HG03095 (cell line): ENCODE measurements around the gene RAPGEF5.
"Not testable (repeated sequence)": the region's sequence is repeated elsewhere in the genome, so short reads cannot be mapped to it uniquely, and the experiment has no call there.

Experiments used
- ATAC-seq: cut with Tn5 transposase; IDR thresholded peaks from one replicate; pipeline ENCODE4 v1.9.1; 2021; ENCODE audit warnings: moderate library complexity; ENCODE audit not compliant: unreplicated experiment

Gene RAPGEF5

DNA sequence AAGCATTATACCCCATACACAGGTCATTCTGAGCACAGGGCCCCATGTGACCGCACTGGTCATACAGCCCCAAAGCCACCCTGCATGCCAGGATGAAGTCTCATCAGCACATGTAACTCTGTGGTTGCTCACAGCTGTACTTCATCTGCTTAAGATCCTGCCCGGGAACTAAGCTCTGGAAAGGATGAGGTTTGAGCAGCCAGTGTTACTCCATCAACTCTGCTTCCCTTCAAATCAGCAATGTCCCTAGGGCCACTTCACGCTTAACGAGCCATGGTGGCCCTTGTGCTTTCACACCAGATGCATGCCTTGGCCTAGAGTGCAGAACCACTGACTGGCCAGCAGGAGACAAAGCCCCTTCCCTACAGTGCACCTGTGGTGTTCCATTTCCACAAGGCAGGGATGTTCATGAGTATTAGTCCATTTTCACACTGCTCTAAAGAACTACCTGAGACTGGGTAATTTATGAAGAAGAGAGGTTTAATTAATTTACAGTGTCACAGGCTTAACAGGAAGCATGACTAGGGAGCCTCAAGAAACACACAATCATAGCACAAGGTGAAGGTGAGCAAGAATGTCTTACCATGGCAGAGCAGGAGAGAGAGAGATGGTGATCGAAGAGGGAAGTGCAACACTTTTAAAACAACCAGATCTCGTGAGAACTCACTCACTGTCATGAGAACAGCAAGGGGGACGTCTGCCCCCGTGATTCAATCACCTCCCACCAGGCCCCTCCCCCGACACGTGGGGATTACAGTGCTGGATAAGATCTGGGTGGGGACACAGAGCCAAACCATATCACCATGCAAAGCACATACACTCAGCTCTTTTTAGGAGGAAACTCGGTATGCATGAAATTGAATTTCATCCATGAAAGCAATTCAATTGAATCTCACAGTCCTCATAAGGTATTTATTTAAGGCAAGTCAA lies 262.3 kb downstream of the RAPGEF5 start:
- ATAC-seq, result no peak

DNA sequence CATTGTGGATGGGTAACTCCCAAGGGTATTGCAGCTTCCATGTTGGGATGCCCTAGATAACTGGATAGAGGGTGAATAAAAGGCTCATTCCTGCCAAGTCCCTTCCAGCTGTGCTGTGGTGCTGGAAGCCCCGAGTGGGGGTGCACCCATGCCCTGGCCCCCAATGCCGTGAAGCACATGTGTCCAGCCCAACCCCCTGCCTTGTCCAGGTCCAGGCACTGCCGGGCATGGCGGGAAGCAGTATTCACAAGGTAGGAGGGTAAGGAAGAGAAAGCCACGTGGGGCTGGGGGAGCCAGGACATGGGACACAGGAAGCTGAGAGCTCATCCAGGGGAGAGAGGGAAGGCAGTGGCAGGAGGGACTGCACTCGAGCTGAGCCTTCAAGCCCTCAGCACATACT lies 263.0 kb downstream of the RAPGEF5 start:
- no peak for ATAC-seq

DNA sequence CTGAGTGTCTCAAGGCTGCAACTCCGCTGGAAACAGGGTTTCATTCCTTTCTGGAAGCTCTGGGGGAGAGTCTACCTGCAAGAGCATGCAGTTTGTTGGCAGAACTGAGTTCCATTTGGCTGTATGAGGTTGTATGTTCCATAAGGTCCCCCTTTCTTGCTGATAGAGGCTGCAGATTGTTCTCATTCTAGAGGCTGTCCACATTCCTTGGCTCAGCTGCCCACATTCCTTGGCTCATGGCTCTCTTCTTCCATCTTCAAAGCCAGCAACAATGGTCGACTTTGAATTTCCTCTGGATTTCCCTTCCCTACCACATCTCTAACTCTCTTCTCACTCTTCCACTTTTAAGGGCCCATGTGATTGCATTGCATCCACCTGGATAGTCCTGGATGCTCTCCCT lies 264.0 kb downstream of the RAPGEF5 start:
- no peak for ATAC-seq

DNA sequence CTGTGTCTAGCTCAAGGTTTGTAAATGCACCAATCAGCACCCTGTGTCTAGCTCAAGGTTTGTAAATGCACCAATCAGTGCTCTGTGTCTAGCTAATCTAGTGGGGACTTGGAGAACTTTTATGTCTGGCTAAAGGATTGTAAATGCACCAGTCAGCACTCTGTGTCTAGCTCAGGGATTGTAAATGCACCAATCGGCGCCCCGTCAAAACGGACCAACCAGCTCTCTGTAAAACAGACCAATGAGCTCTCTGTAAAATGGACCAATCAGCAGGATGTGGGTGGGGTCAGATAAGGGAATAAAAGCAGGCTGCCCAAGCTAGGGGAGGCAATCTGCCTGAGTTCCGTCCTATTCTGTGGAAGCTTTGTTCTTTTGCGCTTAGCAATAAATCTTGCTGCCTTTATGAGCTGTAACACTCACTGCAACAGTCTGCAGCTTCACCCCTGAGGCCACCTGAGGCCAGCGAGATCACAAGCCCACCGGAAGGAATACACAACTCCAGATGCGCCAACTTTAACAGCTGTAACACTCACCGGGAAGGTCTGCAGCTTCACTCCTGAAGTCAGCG lies 265.9 kb downstream of the RAPGEF5 start:
- ATAC-seq, result not testable (repeated sequence)

DNA sequence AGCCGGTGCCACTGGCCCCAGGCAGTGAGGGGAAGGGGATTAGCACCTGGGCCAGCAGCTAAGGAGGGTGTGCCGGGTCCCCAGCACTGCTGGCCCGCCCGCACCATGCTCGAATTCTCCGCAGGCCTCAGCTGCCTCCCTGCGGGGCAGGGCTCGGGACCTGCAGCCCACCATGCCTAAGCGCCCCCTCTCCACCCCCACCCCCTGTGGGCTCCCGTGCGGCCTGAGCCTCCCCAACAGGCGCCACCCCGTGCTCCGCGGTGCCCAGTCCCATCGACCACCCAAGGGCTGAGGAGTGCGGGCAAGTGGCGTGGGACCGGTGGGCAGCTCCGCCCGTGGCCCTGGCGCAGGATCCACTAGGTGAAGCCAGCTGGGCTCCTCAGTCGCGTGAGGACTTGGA lies 266.4 kb downstream of the RAPGEF5 start:
- ATAC-seq, result no peak

DNA sequence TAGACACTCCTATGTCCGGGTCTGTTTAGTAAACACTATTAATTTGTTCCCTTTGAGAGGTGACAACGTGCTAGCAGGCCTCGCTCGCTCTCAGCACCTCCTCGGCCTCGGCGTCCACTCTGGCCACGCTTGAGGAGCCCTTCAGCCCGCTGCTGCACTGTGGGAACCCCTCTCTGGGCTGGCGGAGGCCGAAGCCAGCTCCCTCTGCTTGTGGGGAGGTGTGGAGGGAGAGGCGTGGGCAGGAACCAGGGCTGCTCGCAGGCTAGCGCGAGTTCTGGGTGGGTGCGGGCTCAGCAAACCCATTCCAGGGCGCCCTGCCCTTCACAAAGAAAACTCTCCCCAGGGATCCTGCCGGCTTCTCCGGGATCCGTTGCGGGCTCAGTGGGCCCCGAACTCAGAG lies 266.8 kb downstream of the RAPGEF5 start:
- no peak for ATAC-seq

DNA sequence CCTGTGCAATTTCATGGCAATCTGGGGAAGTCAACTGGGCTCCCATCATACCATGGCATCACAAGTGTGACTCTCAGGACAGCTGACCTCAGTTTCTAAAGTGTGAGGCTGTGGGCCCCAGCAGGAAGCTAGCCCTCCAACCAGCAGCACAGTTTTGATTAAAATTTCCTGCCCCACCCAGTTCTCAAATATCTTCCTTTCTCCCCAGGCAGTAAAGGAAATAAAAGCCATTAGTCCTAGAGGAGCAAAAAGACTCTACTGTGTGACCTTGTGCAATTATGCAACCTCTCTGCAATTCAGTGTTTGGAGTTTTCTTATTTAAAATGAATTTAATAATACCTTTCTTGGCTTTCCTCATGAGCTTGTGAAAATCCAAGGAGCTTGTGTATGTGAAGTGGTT lies 268.1 kb downstream of the RAPGEF5 start:
- no peak for ATAC-seq

DNA sequence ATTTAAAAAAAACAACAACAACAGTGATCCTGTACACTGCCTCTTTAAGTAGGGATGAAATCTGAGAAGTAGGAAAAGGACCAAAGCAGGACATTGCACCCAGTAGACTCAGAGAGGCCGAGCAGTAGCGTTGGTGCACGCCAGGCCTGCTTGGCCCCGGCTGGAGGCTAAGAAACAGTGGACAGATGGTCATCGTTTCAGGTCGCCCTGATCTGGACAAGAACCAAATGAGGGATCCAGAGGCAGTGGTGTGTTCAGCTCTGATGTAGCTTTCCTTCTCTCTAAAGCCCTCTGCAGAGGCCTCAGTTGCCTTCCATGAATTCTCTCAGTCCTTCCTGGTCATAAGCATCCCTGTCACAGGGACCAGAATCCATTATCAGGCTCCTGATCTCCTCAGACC lies 269.1 kb downstream of the RAPGEF5 start:
- ATAC-seq, result no peak

DNA sequence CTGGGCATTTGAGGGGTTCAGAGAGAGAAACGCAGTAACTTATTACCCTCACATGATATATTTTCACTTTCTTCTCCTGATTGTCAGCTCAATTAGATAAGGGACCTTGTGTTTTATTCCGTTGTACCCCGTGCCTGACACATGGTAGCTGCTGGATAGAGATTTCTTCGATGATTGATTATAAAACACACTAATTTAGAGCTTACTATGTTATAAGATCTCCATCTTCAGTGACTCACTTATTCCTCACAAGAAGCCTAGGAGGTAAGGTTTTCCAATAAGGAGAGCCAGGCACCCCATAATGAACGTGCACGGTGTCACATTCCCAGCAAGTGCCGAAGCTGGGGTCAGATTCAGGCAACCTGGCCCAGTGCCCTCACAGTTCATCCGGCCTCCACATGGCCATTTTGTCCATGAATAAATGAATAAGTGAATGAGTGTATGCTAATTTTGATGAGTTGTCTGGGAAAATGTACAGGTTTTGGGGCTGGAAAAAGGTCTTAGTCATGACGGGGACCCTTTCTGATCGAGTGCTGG lies 273.2 kb downstream of the RAPGEF5 start:
- ATAC-seq, result no peak

DNA sequence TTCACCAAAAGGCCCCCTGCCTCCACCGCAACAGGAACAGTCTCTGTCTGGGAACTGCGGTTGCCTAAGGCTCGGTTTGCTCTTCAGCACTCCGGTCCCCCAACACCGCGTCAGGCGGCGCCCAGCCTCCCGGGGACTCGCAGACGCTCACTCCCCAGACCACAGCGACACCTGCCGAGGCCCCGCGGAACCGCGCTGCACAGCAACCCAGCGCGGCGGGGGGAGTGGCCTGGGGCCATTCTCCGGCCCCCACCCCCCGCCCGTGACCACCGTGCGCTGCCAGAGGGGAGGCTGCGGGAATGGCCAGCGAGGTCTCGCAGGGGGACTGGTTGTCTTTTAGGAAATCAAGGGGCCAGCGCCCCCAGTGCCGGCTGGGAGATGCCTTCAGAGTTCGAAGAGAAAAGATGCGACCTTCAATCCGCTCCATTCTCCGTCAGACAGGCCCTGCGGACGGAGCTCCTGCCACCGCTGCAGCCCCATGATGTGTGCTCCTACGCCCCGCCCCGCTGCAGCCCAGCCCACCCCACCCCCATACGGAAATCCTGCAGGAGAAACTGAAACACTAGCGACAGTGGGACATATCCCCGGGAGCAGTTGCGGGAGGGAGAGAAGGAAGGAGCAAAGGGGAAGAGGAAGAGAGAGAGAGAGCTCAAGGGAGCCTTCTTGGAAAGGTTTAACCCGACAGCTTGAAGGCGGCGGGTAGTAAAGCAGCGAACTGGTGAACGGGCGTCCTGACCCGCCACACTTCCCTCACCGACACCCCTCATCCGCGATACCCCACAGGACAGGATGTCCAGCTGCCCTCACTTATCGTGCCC lies 273.9 kb downstream of the RAPGEF5 start:
- ATAC-seq, result peak; percentile 98

DNA sequence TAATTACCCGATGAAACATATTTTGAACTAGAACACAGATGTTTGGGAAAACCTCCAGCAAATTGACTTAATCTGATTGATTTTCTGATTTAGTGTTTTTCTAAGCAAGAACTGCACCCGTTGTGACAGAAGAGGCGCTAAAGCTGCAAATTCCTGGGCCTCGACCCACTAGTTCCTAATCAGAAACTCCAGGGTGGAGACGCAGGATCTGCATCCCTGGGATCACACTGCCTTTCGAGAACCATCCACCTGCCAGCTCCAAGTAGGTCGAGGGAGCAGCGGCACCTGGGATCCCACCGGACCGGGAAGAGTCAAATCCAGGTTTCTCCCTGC lies 274.4 kb downstream of the RAPGEF5 start:
- no peak for ATAC-seq

DNA sequence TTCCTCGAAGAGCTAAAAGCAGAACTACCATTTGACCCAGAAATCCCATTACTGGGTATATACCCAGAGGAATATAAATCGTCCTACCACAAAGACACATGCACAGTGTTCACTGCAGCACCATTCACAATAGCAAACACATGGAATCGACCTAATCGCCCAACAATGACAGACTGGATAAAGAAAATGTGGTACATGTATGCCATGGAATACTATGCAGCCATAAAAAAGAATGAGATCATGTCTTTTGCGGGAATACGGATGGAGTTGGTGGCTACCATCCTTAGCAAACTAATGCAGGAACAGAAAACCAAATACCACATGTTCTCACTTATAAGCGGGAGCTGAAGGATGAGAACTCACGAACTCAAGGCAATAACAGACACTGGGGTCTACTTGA lies 276.7 kb downstream of the RAPGEF5 start:
- not testable (repeated sequence) for ATAC-seq

DNA sequence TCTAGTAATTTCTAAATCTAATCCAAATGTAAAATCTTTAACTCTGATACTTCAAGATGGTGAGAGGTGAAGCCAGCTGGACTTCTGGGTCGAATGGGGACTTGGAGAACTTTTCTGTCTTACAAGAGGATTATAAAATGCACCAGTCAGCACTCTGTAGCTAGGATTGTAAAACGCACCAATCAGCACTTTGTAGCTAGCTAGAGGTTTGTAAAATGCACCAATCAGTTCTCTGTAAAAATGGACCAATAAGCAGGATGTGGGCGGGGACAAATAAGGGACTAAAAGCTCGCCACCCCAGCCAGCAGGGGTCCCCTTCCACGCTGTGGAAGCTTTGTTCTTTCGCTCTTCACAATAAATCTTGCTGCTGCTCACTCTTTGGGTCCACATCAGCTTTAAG lies 278.1 kb downstream of the RAPGEF5 start:
- not testable (repeated sequence) for ATAC-seq

DNA sequence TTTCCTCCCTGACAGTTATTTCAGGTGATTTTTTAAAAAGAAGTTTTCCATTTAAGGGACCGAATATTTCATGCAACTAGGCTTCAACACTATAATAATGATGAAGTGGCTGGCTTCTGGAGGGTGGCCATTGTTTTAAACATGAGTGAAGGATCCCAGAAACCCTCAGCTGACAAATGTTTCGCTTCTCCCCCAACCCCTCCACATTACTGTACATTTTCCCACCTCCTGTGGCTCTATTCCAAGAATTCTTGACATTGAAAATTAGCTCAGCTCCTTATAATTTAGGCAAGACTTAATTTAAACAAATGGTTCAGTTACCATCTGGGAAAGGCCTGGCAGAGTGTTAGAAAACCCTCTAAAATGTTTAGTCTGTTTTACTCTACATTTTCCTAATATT lies 281.4 kb downstream of the RAPGEF5 start:
- ATAC-seq, result no peak

DNA sequence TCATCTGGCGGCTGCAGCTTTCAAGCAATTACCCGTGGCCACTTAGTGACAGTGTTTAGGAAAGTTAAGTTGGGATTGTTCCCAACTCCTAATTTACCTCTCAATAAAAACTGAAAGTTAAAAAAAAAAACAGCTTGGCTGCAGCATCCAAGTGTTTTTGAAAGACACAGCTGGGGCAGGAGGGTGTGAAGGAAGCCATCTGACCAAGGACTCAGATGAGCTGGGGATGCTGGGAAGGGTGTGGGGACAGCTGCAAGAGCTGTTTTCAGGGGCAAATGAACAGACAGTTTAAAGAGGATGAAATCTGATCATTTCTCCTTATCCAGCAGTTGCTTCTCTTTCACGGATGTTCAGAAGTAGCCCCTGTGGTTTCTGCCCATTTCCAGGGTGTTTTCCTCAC lies 282.1 kb downstream of the RAPGEF5 start:
- no peak for ATAC-seq
